Osteoblast (primary cell): ENCODE results near the gene GPR65. TPM values are rescaled to one million over a fixed set of nuclear protein-coding genes. Genes with fewer than 3 reads are reported as not detected.

Source experiments
- DNase-seq: peaks from one replicate; pipeline ENCODE4 v3.0.0; 2011; ENCODE audit warnings: low spot score, mixed read lengths; ENCODE audit not compliant: insufficient read length; ENCODE audit errors: missing footprints
- H2AFZ ChIP-seq: 2 replicates; pipeline ENCODE4 v1.6.0; 2011; ENCODE audit warnings: mild to moderate bottlenecking, low read length
- H3K27ac ChIP-seq: 2 replicates; pipeline ENCODE4 v1.5.1; 2011; ENCODE audit warnings: mild to moderate bottlenecking, low read depth, low read length, moderate library complexity
- H3K27me3 ChIP-seq: 2 replicates; pipeline ENCODE4 v1.6.0; 2012; ENCODE audit warnings: mild to moderate bottlenecking, control low read depth, inconsistent platforms, low read length, moderate library complexity; ENCODE audit not compliant: insufficient read depth
- H3K36me3 ChIP-seq: 2 replicates; pipeline ENCODE4 v1.5.1; 2011; ENCODE audit warnings: mild to moderate bottlenecking, low read length, control low read depth, moderate library complexity; ENCODE audit not compliant: insufficient read depth
- H3K4me1 ChIP-seq: 2 replicates; pipeline ENCODE4 v1.5.1; 2011; ENCODE audit warnings: mild to moderate bottlenecking, low read length, control low read depth, moderate library complexity; ENCODE audit not compliant: insufficient read depth
- H3K4me2 ChIP-seq: 2 replicates; pipeline ENCODE4 v1.6.0; 2011; ENCODE audit warnings: mild to moderate bottlenecking, low read length; ENCODE audit not compliant: insufficient read depth
- H3K4me3 ChIP-seq: fragments of 200-600 bp; sonication (generic); 3 replicates; pipeline ENCODE4 v1.5.1; 2012; ENCODE audit warnings: mild to moderate bottlenecking, low read length, inconsistent platforms; ENCODE audit not compliant: insufficient read depth
- H3K79me2 ChIP-seq: 2 replicates; pipeline ENCODE4 v1.6.0; 2012; ENCODE audit warnings: mild to moderate bottlenecking, low read length, control low read depth, inconsistent platforms; ENCODE audit not compliant: insufficient read depth
- H3K9me3 ChIP-seq: 2 replicates; pipeline ENCODE4 v1.5.1; 2011; ENCODE audit warnings: low read depth, low read length, control low read depth
- H4K20me1 ChIP-seq: 2 replicates; pipeline ENCODE4 v1.6.0; 2012; ENCODE audit warnings: mild to moderate bottlenecking, low read length, control low read depth; ENCODE audit not compliant: insufficient read depth
- total RNA-seq: library from RNA; depleted of rRNA; stranded (reverse); fragments of >200 nt; gene quantifications from 2 replicates; pipeline ENCODE4 v1.2.3, GENCODE V29; 2012
- TF ChIP-seq, protein P1 (sequence below): IDR thresholded peaks from 2 replicates; pipeline ENCODE4 v1.5.1; 2011; ENCODE audit warnings: mild to moderate bottlenecking, low read depth, low read length, moderate library complexity; ENCODE audit errors: extremely low read depth

GPR65 gene
- total RNA-seq, 1 donor: under 0.01 TPM

DNA sequence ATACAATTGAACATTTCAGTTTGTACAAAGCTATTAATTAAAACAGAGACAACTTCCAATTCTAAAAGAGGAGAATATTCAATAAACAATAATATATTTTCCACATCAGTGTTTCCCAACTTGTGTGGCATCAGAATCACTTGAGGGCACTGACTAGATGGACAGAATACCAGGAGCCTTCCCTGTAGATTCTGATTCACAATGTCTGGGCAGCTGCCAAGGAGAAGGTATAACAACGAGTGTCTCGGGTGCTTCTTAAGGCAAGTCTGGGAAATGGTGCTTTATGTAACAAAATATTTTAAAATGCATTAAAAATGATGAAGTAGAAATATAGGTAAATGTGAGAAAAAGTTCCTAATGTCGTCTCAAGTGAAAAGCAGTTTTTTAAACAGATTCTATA lies 38.1 kb upstream of the GPR65 start:
- no peak overlapping the region for H2AFZ ChIP-seq
- no peak for DNase-seq
- H3K36me3 ChIP-seq: no peaks in the 10 kb centered on the region
- H3K9me3 ChIP-seq: no peaks in the 10 kb centered on the region
- TF ChIP-seq, protein P1, sequence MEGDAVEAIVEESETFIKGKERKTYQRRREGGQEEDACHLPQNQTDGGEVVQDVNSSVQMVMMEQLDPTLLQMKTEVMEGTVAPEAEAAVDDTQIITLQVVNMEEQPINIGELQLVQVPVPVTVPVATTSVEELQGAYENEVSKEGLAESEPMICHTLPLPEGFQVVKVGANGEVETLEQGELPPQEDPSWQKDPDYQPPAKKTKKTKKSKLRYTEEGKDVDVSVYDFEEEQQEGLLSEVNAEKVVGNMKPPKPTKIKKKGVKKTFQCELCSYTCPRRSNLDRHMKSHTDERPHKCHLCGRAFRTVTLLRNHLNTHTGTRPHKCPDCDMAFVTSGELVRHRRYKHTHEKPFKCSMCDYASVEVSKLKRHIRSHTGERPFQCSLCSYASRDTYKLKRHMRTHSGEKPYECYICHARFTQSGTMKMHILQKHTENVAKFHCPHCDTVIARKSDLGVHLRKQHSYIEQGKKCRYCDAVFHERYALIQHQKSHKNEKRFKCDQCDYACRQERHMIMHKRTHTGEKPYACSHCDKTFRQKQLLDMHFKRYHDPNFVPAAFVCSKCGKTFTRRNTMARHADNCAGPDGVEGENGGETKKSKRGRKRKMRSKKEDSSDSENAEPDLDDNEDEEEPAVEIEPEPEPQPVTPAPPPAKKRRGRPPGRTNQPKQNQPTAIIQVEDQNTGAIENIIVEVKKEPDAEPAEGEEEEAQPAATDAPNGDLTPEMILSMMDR: no peak
- no peaks in the 10 kb centered on the region for H4K20me1 ChIP-seq
- H3K27me3 ChIP-seq: no peaks in the 10 kb centered on the region
- no peak overlapping the region for H3K4me3 ChIP-seq
- no peak overlapping the region for H3K4me2 ChIP-seq
- H3K79me2 ChIP-seq: no peaks in the 10 kb centered on the region
- no peaks in the 10 kb centered on the region for H3K4me1 ChIP-seq
- H3K27ac ChIP-seq: no peak overlapping the region

DNA sequence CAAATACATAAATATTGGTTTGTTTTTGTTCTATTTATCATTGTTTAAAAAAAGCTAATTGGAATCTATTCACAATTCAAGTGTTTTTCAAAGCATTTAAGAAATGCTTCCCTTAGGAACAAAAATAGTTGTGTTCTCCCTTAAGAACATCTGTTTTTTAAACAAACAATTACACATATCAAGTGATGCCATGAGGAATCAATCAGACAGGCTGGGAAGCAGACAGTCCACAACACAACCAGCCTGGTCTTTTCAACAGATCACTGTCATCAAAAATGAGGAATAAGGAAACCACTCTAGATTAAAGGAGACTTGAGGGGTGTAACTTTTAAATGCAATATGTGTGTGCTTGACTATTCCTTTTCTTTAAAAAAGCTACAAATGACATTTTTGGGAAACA lies 37.4 kb upstream of the GPR65 start:
- H3K4me1 ChIP-seq: no peaks in the 10 kb centered on the region
- no peaks in the 10 kb centered on the region for H3K9me3 ChIP-seq
- H4K20me1 ChIP-seq: no peaks in the 10 kb centered on the region
- no peaks in the 10 kb centered on the region for H3K27me3 ChIP-seq
- H2AFZ ChIP-seq: no peak overlapping the region
- TF ChIP-seq, protein P1: no peak
- no peak overlapping the region for H3K4me3 ChIP-seq
- H3K27ac ChIP-seq: no peak overlapping the region
- no peak for DNase-seq
- no peak overlapping the region for H3K4me2 ChIP-seq
- no peaks in the 10 kb centered on the region for H3K36me3 ChIP-seq
- H3K79me2 ChIP-seq: no peaks in the 10 kb centered on the region

DNA sequence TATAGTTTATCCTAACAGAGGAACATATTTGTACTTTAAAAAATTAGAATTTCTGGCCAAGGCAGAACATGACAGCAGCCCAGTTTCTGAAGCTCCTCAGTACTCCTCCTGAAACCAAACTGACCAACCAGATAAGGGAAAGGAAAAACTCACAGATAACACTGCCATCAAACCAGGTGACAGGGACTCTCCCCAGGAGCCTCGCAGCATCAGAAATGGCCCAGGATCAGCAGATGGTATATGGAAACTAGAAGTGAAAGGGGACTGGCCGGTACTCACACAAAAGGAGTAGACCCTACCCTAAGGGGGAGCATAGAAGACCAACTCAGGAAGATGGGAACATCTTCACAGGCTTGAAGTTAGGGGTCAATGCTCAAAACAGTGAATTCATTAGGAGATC lies 33.9 kb upstream of the GPR65 start:
- DNase-seq: no peak
- no peaks in the 10 kb centered on the region for H3K9me3 ChIP-seq

DNA sequence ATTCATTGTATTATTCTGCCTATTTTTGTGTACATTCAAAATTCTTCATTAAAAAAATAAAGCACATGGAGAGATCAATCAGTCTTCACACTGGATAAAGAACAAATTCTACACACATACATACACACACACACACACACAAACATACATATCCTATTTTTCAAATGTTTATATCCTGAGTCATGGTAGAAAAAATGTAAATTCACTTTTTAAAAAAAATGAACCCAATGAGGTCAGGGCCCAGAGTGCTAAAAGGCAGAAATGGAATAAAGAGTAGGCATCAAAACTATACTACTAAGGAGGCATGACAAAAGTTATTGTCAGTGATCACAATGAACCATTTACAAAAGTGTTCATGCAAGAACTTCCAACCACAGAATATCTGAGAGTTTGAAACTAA lies 29.3 kb upstream of the GPR65 start:
- no peaks in the 10 kb centered on the region for H3K9me3 ChIP-seq
- no peaks in the 10 kb centered on the region for H3K27me3 ChIP-seq
- no peak overlapping the region for H3K27ac ChIP-seq
- no peaks in the 10 kb centered on the region for H3K4me1 ChIP-seq
- H2AFZ ChIP-seq: no peak overlapping the region
- no peak for DNase-seq
- no peaks in the 10 kb centered on the region for H3K79me2 ChIP-seq
- no peak overlapping the region for H3K4me3 ChIP-seq
- no peak overlapping the region for H3K4me2 ChIP-seq
- no peaks in the 10 kb centered on the region for H4K20me1 ChIP-seq
- TF ChIP-seq, protein P1: no peak
- no peaks in the 10 kb centered on the region for H3K36me3 ChIP-seq

More for the DNA sequence above, 33.9 kb upstream of the GPR65 start:
- TF ChIP-seq, protein P1: no peak
- Histone ChIP-seq H4K20me1 (no peaks in the 10 kb centered on the region), H3K79me2 (no peaks in the 10 kb centered on the region), H3K4me1 (no peaks in the 10 kb centered on the region), H3K36me3 (no peaks in the 10 kb centered on the region), H3K27me3 (no peaks in the 10 kb centered on the region), H3K4me3 (no peak overlapping the region), H2AFZ (no peak overlapping the region), H3K27ac (no peak overlapping the region), H3K4me2 (no peak overlapping the region)
